Activated CD4-positive, alpha-beta memory T cell treated with anti-CD3 and anti-CD28 coated beads, Interleukin-2, amount 10 ng/mL, durations not matched to agents 7 days and 5 days (primary cell): ENCODE measurements around the gene SLC9A9. TPM values are rescaled to one million over a fixed set of nuclear protein-coding genes. Genes with fewer than 3 reads are reported as not detected.
A peak's percentile ranks its signal among the peaks of the same experiment; 100 is the strongest.

Source experiments
- CTCF ChIA-PET: fragments of 350-600 bp; sonication (Branson Sonifier 250); formaldehyde crosslinking; loops from one replicate; lab custom pipeline; 2021; ENCODE audit warnings: antibody characterized with exemption, inconsistent platforms; lab: Charles Lee
- POLR2A ChIA-PET: fragments of 350-600 bp; sonication (Branson Sonifier 250); formaldehyde crosslinking; loops from one replicate; lab custom pipeline; 2021; ENCODE audit warnings: antibody characterized with exemption; lab: Charles Lee
- DNase-seq: peaks from one replicate; pipeline ENCODE4 v3.0.0-alpha.2; 2020
- H3K27ac Mint-ChIP-seq: one replicate; pipeline ENCODE4 v1.8.0; 2021; ENCODE audit warnings: mild to moderate bottlenecking, mixed read lengths
- H3K27me3 Mint-ChIP-seq: one replicate; pipeline ENCODE4 v1.8.0; 2021; ENCODE audit warnings: mixed read lengths
- H3K36me3 Mint-ChIP-seq: one replicate; pipeline ENCODE4 v1.8.0; 2021; ENCODE audit warnings: low read depth, mixed read lengths
- H3K4me1 Mint-ChIP-seq: one replicate; pipeline ENCODE4 v1.8.0; 2021; ENCODE audit warnings: mixed read lengths
- H3K4me3 Mint-ChIP-seq: one replicate; pipeline ENCODE4 v1.8.0; 2021; ENCODE audit warnings: mild to moderate bottlenecking, mixed read lengths
- H3K9me3 Mint-ChIP-seq: one replicate; pipeline ENCODE4 v1.8.0; 2021; ENCODE audit warnings: mixed read lengths
- total RNA-seq, 2 experiments: library from RNA; stranded (reverse); gene quantifications; one replicate each; pipeline ENCODE4 v1.2.3, GENCODE V29; 2021

The SLC9A9 gene
- total RNA-seq, 2 experiments from 2014 or later: 16.9 to 18.5 TPM

DNA sequence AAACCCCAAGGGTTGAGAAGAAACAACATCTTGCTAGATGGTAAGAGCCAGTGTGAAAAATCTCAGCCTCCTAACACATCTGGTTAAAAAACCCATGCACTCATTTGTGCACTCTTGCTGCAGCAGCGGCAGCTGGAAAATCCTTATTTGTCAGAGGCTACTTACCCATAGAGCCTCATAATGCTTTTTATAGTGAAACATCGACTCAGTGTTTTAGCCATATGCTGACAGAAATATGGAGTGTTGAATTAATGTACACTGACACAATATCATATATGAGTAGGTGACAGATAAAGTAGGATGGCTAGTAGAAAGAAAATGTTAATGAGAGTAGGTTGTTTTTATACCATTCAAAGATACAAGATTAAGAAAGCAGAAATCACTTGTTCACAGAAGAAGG, 13.0 kb downstream of the SLC9A9 start:
- Mint-ChIP-seq H3K36me3 (peaks cover 8% of the 10 kb centered on the region), H3K4me1 (peaks cover 44% of the 10 kb centered on the region), H3K9me3 (no peaks in the 10 kb centered on the region), H3K4me3 (no peak overlapping the region), H3K27me3 (peaks cover 2% of the 10 kb centered on the region), H3K27ac (no peak overlapping the region)
- CTCF ChIA-PET: no interaction called here
- DNase-seq: no peak
- POLR2A ChIA-PET: interaction anchor here (0.6 to 1.1 kb wide), 2 partner anchors 78 to 137 kb away, joined by 3 to 4 read pairs; partner anchors contain the start of gene DIPK2A

DNA sequence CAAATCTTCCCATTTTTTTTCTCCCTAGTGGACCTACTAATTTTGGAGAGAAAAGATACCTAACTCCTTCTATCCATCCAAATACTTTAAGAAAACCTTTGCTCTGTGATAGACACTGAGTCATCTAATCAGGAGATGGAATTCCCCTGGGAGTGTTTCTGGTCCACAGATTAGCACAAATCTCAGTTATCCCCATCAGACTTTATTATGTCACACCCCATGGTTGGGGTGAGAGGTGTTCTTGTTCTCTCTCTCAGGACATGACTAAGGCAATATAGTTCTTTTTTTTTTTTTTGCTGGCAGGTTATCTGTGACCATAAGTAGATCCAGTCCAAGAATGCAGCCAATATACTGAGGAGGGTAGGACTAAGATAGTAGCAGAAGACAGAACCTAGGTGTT, 15.8 kb downstream of the SLC9A9 start:
- no peak overlapping the region for H3K27ac Mint-ChIP-seq
- H3K4me3 Mint-ChIP-seq: no peak overlapping the region
- peaks cover 24% of the 10 kb centered on the region for H3K36me3 Mint-ChIP-seq
- H3K9me3 Mint-ChIP-seq: no peaks in the 10 kb centered on the region
- CTCF ChIA-PET: no interaction called here
- peaks cover 49% of the 10 kb centered on the region for H3K4me1 Mint-ChIP-seq
- POLR2A ChIA-PET: no interaction called here
- no peaks in the 10 kb centered on the region for H3K27me3 Mint-ChIP-seq
- no peak for DNase-seq

DNA sequence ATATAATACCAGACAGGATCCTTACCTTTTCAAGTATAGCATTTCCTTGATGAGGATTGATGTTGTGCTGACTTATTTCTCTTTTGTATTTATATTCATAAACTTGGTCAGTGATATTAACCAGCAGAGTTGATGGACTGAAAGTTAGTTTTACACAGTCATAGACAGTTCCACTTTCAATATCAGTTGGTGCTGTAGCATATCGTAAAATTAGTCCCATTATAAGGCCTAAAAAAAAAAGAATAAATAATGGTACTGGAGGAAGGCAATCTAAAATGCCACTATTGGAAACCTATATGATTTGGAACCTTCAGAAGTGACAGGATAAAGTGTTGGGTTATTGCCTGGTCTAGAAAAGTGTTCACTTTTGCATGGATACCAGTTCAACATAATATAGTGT, 16.3 kb downstream of the SLC9A9 start:
- no peak overlapping the region for H3K4me3 Mint-ChIP-seq
- no peak overlapping the region for H3K27ac Mint-ChIP-seq
- no peaks in the 10 kb centered on the region for H3K9me3 Mint-ChIP-seq
- H3K4me1 Mint-ChIP-seq: peaks cover 49% of the 10 kb centered on the region
- ChIA-PET CTCF (interaction anchor here (0.8 kb wide), 1 partner anchor 18 kb away, joined by 3 read pairs; no protein-coding TSS in a partner anchor), POLR2A (no interaction called here)
- peaks cover 24% of the 10 kb centered on the region for H3K36me3 Mint-ChIP-seq
- no peak for DNase-seq
- no peaks in the 10 kb centered on the region for H3K27me3 Mint-ChIP-seq

DNA sequence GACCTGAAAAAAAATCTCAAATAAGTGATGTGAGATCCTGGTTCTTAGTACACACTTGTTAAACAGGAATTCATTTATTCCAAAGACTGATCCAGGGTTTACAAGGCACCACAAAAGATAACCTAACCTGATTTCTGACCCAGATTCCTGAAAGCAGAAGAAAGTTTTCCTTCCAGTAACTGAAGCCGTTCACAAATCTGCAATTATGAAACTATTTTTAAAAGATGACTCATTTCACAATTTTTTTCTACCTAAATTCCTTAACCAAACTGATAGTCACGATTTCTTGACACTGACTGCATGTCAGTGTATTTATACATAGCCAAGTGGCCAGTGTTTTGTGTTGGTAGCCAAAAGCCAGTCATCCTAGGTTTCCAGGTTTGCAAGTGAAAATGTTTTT, 17.1 kb downstream of the SLC9A9 start:
- Mint-ChIP-seq H3K36me3 (peaks cover 30% of the 10 kb centered on the region), H3K27ac (peak overlapping the region; percentile 32), H3K27me3 (no peaks in the 10 kb centered on the region), H3K9me3 (no peaks in the 10 kb centered on the region), H3K4me1 (peaks cover 57% of the 10 kb centered on the region), H3K4me3 (no peak overlapping the region)
- POLR2A ChIA-PET: interaction anchor here (0.6 kb wide), 1 partner anchor 46 kb away, joined by 3 read pairs; no protein-coding TSS in a partner anchor
- DNase-seq: no peak
- CTCF ChIA-PET: interaction anchor here (0.8 kb wide), 1 partner anchor 19 kb away, joined by 3 read pairs; no protein-coding TSS in a partner anchor

DNA sequence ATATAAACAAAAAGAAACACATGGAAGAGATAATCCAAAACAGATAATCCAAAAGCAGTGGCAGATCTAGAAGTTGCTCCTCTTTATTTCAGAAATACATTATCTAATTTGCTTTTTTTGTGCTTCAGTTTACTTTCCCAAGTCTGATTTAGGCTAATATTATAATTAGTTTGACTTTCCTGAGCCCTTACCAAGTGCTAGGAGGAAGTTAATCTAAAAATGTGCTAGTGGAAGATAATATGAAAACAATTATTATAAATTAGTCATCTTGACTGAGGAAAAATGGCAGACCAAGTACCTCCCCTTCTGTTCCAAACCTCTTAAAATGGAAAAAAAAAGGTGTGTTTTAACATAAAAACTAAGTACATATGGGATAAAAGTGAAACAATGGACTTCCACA, 17.5 kb downstream of the SLC9A9 start:
- Mint-ChIP-seq H3K36me3 (peaks cover 32% of the 10 kb centered on the region), H3K9me3 (no peaks in the 10 kb centered on the region), H3K4me1 (peaks cover 57% of the 10 kb centered on the region), H3K4me3 (no peak overlapping the region), H3K27me3 (no peaks in the 10 kb centered on the region), H3K27ac (peak overlapping the region; percentile 32)
- ChIA-PET POLR2A (no interaction called here), CTCF (no interaction called here)
- DNase-seq: no peak

DNA sequence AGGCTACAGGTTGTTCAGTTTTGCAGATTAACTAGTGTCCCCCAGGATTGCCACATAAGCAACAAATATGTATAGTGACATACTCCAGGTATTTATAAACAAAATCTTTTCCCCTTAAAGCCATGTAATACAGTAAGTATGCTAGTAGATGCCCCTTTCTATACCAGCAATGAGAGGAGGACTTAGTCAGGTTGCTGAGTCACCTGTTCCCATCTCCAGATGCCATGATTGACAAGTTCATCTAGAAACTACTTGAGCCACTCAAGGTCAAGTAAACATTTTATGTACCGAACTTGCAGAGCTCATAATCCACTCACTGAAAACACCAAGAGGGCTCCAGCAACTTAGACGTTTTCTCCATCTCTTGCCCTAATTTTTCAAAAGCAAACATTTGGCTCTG, 18.2 kb downstream of the SLC9A9 start:
- Mint-ChIP-seq H3K27me3 (no peaks in the 10 kb centered on the region), H3K4me3 (no peak overlapping the region), H3K36me3 (peaks cover 37% of the 10 kb centered on the region), H3K9me3 (no peaks in the 10 kb centered on the region), H3K27ac (no peak overlapping the region), H3K4me1 (peaks cover 56% of the 10 kb centered on the region)
- ChIA-PET CTCF (no interaction called here), POLR2A (no interaction called here)
- DNase-seq: no peak

DNA sequence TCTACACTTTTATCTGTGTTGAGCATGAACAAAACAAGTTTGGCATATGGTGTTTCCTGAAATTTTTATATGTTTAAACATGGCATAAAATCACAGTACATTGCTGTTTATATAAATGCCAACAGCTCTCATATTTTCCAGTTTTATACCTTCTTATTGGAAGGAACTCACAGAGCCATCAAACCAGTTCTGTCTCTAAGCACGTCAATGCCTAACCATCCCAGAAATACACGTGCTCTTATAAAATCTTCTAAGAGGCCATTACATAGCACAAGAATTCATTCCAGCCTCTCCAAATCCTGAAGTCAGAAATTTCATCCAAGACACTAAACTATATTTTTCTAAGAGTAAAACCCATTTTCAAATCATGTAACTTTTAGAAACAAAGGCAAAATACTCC, 20.8 kb downstream of the SLC9A9 start:
- H3K27me3 Mint-ChIP-seq: no peaks in the 10 kb centered on the region
- peaks cover 44% of the 10 kb centered on the region for H3K36me3 Mint-ChIP-seq
- ChIA-PET POLR2A (no interaction called here), CTCF (no interaction called here)
- no peaks in the 10 kb centered on the region for H3K9me3 Mint-ChIP-seq
- peaks cover 57% of the 10 kb centered on the region for H3K4me1 Mint-ChIP-seq
- no peak overlapping the region for H3K4me3 Mint-ChIP-seq
- H3K27ac Mint-ChIP-seq: no peak overlapping the region
- no peak for DNase-seq

DNA sequence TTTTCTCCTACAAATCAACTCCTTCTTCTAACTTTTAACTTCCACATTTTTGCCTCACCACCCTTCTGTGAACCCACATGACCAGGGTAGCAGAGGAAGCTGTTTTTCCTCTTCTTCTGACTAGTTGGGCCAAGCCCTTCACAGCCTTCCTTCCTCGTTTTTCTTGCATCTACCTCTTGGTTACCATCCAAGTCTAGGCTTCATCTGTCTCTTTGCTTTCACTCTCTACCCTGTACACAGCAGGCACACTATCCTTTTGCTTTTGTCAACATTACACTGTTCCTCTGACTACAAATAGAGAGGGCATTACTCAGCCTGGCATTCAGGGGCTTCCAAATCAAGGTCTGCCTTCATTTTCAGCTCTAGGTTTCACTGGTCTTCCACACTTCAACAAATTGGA, 22.0 kb downstream of the SLC9A9 start:
- no peaks in the 10 kb centered on the region for H3K9me3 Mint-ChIP-seq
- ChIA-PET CTCF (interaction anchor here (0.9 kb wide), 1 partner anchor 146 kb away, joined by 4 read pairs; the partner anchor contains the start of gene DIPK2A), POLR2A (interaction anchor here (3.2 kb wide), 1 partner anchor 146 kb away, joined by 19 read pairs; the partner anchor contains the start of gene DIPK2A)
- H3K36me3 Mint-ChIP-seq: peaks cover 44% of the 10 kb centered on the region
- peak overlapping the region; percentile 78 for H3K27ac Mint-ChIP-seq
- no peak overlapping the region for H3K4me3 Mint-ChIP-seq
- no peak for DNase-seq
- H3K4me1 Mint-ChIP-seq: peaks cover 55% of the 10 kb centered on the region
- H3K27me3 Mint-ChIP-seq: no peaks in the 10 kb centered on the region

DNA sequence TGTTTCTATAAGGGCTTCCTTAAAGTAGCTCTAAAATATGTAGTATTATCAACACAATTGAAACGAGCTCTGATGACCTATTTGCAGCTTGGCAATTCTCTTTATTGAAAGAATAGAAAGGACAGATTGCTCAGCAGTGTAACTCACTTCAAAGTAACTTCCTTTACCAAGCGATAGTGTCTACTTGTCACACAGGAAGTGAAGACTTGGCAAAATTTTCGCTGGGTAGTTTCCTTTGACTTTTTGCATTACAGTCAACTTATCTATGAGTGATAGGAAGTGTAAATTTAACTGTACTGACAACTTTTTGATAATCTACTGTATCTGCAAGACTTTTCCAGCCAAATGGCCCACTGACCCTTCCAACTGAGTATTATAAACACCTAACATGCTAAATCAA, 22.8 kb downstream of the SLC9A9 start:
- H3K27me3 Mint-ChIP-seq: no peaks in the 10 kb centered on the region
- H3K36me3 Mint-ChIP-seq: peaks cover 43% of the 10 kb centered on the region
- H3K4me3 Mint-ChIP-seq: peak overlapping the region; percentile 18
- H3K9me3 Mint-ChIP-seq: no peaks in the 10 kb centered on the region
- peak overlapping the region; percentile 78 for H3K27ac Mint-ChIP-seq
- CTCF ChIA-PET: interaction anchor here (0.9 to 1.3 kb wide), 2 partner anchors 146 kb away, joined by 4 read pairs; partner anchors contain the start of gene DIPK2A
- POLR2A ChIA-PET: interaction anchor here (0.8 to 3.2 kb wide), 5 partner anchors 11 to 146 kb away, joined by 3 to 19 read pairs (median 3); partner anchors contain the start of genes DIPK2A and SLC9A9
- peak; percentile 26 for DNase-seq
- peaks cover 56% of the 10 kb centered on the region for H3K4me1 Mint-ChIP-seq

DNA sequence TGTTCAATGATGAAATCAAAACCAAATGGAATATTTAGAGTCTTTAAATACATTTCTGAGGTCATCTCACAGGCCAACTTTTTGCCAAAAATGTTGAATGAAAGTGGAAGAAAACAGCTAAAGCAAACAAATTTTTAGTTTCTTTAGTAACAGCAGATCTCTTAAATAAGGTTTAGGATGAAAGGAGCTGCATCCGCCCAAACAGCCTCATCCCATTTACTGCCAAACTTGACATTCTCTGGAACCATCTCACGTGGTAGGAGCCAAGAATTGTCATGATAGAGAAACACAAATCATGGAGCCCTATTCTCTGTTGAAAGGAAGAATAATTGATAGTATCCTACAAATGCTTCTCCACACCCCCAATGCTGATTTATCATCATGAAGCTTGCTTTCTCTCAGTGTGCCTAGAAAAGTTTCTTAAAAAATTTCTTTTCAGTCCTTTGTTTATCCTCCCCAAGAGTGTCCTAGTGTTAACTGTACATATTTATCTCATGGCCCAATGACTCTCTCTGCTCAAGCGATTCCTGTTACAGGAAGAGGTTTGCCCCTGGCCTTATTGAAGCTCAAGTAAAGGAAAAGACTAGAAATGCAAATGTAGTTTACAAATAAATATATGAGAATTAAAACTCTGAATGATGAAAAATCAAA, 23.4 kb downstream of the SLC9A9 start:
- POLR2A ChIA-PET: interaction anchor here (0.8 to 3.2 kb wide), 5 partner anchors 10 to 147 kb away, joined by 3 to 19 read pairs (median 3); partner anchors contain the start of genes DIPK2A and SLC9A9
- Mint-ChIP-seq H3K4me1 (peaks cover 53% of the 10 kb centered on the region), H3K27me3 (no peaks in the 10 kb centered on the region), H3K36me3 (peaks cover 43% of the 10 kb centered on the region), H3K27ac (peak overlapping the region; percentile 24), H3K9me3 (no peaks in the 10 kb centered on the region), H3K4me3 (no peak overlapping the region)
- CTCF ChIA-PET: interaction anchor here (0.6 to 1.3 kb wide), 2 partner anchors 71 to 147 kb away, joined by 3 to 4 read pairs; partner anchors contain the start of gene DIPK2A
- no peak for DNase-seq

DNA sequence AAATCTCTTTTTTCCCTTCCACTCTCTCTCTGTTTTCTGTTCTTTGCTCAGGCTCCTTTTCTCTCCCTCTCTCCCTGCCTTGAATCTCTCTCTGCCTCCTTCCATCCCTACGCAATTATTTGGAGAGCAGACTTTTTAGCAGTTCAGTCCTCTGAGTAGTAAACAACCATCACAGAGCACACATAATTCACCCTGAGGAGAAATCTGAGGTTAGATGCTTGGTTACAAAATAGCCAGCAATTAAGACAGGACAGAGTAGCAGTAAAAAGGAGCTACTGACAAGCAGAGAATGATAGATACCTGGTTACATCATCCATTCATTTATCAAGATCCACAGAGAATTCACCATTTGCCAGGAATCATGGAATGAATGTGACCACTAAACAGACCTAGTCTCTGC, 25.5 kb downstream of the SLC9A9 start:
- CTCF ChIA-PET: no interaction called here
- Mint-ChIP-seq H3K4me1 (peaks cover 50% of the 10 kb centered on the region), H3K27ac (no peak overlapping the region), H3K4me3 (no peak overlapping the region), H3K36me3 (peaks cover 25% of the 10 kb centered on the region), H3K9me3 (no peaks in the 10 kb centered on the region), H3K27me3 (no peaks in the 10 kb centered on the region)
- DNase-seq: no peak
- POLR2A ChIA-PET: no interaction called here

DNA sequence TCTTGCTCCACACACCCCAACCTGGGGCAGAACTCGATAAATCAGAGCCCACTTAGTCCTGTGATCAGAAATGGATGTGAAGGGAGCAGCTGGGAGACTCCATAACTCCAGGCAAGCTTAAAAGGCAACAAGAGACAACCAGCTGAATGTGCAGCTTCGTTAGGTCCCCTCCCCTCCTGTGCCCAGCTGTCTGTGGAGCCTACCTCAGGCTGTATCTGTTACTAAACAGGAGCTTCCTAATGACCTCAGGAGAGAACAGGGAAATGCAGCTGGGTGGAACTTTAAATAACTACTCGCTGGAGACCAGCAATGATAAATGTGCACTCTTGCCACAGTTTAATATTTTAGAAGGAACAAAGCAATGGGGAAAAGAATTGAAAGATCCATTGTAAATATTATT, 25.9 kb downstream of the SLC9A9 start:
- no peak overlapping the region for H3K4me3 Mint-ChIP-seq
- ChIA-PET CTCF (no interaction called here), POLR2A (no interaction called here)
- H3K27ac Mint-ChIP-seq: no peak overlapping the region
- H3K27me3 Mint-ChIP-seq: no peaks in the 10 kb centered on the region
- peaks cover 49% of the 10 kb centered on the region for H3K4me1 Mint-ChIP-seq
- H3K9me3 Mint-ChIP-seq: no peaks in the 10 kb centered on the region
- no peak for DNase-seq
- H3K36me3 Mint-ChIP-seq: peaks cover 25% of the 10 kb centered on the region

DNA sequence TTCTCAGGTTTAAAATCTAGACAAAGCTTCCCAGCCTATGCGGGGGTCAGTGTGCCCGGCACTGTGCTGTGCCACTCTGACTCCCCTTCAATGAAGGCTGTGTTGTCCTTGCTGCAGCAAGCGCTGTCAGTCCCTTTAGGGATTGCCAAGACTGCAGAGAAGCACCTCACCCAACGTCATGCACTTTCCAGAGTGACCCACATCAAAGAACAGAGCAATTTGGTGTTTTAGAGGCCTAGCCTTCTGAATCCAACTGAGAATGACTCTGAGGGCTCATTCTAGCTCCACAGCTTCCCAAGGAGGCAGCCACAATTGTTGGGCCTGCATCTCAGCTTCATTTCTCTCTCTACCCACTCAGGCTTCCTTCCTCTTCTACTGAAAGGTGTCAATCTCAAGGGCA, 26.4 kb downstream of the SLC9A9 start:
- peaks cover 48% of the 10 kb centered on the region for H3K4me1 Mint-ChIP-seq
- H3K4me3 Mint-ChIP-seq: no peak overlapping the region
- H3K9me3 Mint-ChIP-seq: no peaks in the 10 kb centered on the region
- POLR2A ChIA-PET: no interaction called here
- CTCF ChIA-PET: no interaction called here
- H3K36me3 Mint-ChIP-seq: peaks cover 25% of the 10 kb centered on the region
- H3K27me3 Mint-ChIP-seq: no peaks in the 10 kb centered on the region
- DNase-seq: no peak
- no peak overlapping the region for H3K27ac Mint-ChIP-seq
